ENCODE results near the gene SAGE1.
"Not testable (repeated sequence)": the region's sequence is repeated elsewhere in the genome, so short reads cannot be mapped to it uniquely, and the experiment has no call there.

The SAGE1 gene

GRCh38 chrX:135893294-135893817, at the start of gene SAGE1, which contains the start of gene CT45A10:
Gene SAGE1 (plus strand): TSS chrX:135893716. CDS start chrX:135896243, 2,527 bp downstream.
Gene CT45A10 (minus strand): TSS chrX:135893444. CDS start chrX:135885344, 8,100 bp downstream.
- H3K27ac ChIP-seq (ENCODE audit: low read depth in 2 of 2, low read length in 2 of 2), result no peak within 1 kb of the TSS
- no peaks in the 10 kb centered on the region for H3K9me3 ChIP-seq (ENCODE audit: control insufficient read depth in 2 of 2, low read length in 2 of 2)
- H3K36me3 ChIP-seq (ENCODE audit: control insufficient read depth in 2 of 2, insufficient read depth in 2 of 2, low read length in 2 of 2), result no peaks in the 10 kb centered on the region
- no peaks in the 10 kb centered on the region for H3K27me3 ChIP-seq (ENCODE audit: control insufficient read depth in 2 of 2, insufficient read depth in 2 of 2, low read length in 2 of 2)
- no peak within 1 kb of the TSS for H3K4me3 ChIP-seq (ENCODE audit: low read length in 2 of 2)
- H3K4me1 ChIP-seq (ENCODE audit: control insufficient read depth in 2 of 2, insufficient read depth in 2 of 2, low read length in 2 of 2), result no peaks in the 10 kb centered on the region
- no peak within 1 kb of the TSS for H3K9ac ChIP-seq (ENCODE audit: low read depth in 1 of 2, low read length in 2 of 2)

- H3K36me3 ChIP-seq (ENCODE audit: control insufficient read depth in 2 of 2, insufficient read depth in 2 of 2, low read length in 2 of 2); H3K4me3 ChIP-seq (ENCODE audit: low read length in 2 of 2); H3K9ac ChIP-seq (ENCODE audit: low read depth in 1 of 2, low read length in 2 of 2); H3K27ac ChIP-seq (ENCODE audit: low read depth in 2 of 2, low read length in 2 of 2); H3K27me3 ChIP-seq (ENCODE audit: control insufficient read depth in 2 of 2, insufficient read depth in 2 of 2, low read length in 2 of 2); H3K4me1 ChIP-seq (ENCODE audit: control insufficient read depth in 2 of 2, insufficient read depth in 2 of 2, low read length in 2 of 2); H3K9me3 ChIP-seq (ENCODE audit: control insufficient read depth in 2 of 2, low read length in 2 of 2): not testable (repeated sequence)
Observed at GRCh38 chrX:135854438-135854837, 39.1 kb upstream of the SAGE1 start, which contains the start of gene CT45A8. Gene CT45A8 (minus strand): TSS chrX:135854538. CDS start chrX:135850783, 3,755 bp downstream.

- not testable (repeated sequence) for H3K36me3 ChIP-seq (ENCODE audit: control insufficient read depth in 2 of 2, insufficient read depth in 2 of 2, low read length in 2 of 2); H3K4me1 ChIP-seq (ENCODE audit: control insufficient read depth in 2 of 2, insufficient read depth in 2 of 2, low read length in 2 of 2); H3K27me3 ChIP-seq (ENCODE audit: control insufficient read depth in 2 of 2, insufficient read depth in 2 of 2, low read length in 2 of 2); H3K9ac ChIP-seq (ENCODE audit: low read depth in 1 of 2, low read length in 2 of 2); H3K27ac ChIP-seq (ENCODE audit: low read depth in 2 of 2, low read length in 2 of 2); H3K4me3 ChIP-seq (ENCODE audit: low read length in 2 of 2); H3K9me3 ChIP-seq (ENCODE audit: control insufficient read depth in 2 of 2, low read length in 2 of 2)
Observed at GRCh38 chrX:135871712-135872111, 21.8 kb upstream of the SAGE1 start, which contains the start of gene CT45A9. Gene CT45A9 (minus strand): TSS chrX:135871812. CDS start chrX:135868061, 3,751 bp downstream.

- H3K27ac ChIP-seq (ENCODE audit: low read depth in 2 of 2, low read length in 2 of 2); H3K9ac ChIP-seq (ENCODE audit: low read depth in 1 of 2, low read length in 2 of 2); H3K36me3 ChIP-seq (ENCODE audit: control insufficient read depth in 2 of 2, insufficient read depth in 2 of 2, low read length in 2 of 2); H3K4me3 ChIP-seq (ENCODE audit: low read length in 2 of 2); H3K4me1 ChIP-seq (ENCODE audit: control insufficient read depth in 2 of 2, insufficient read depth in 2 of 2, low read length in 2 of 2); H3K27me3 ChIP-seq (ENCODE audit: control insufficient read depth in 2 of 2, insufficient read depth in 2 of 2, low read length in 2 of 2); H3K9me3 ChIP-seq (ENCODE audit: control insufficient read depth in 2 of 2, low read length in 2 of 2): not testable (repeated sequence)
Observed at GRCh38 chrX:135882741-135883140, 10.8 kb upstream of the SAGE1 start.

GRCh38 chrX:135888230-135888629, 5.3 kb upstream of the SAGE1 start:
- H3K9ac ChIP-seq (ENCODE audit: low read depth in 1 of 2, low read length in 2 of 2); H3K27me3 ChIP-seq (ENCODE audit: control insufficient read depth in 2 of 2, insufficient read depth in 2 of 2, low read length in 2 of 2); H3K9me3 ChIP-seq (ENCODE audit: control insufficient read depth in 2 of 2, low read length in 2 of 2); H3K4me1 ChIP-seq (ENCODE audit: control insufficient read depth in 2 of 2, insufficient read depth in 2 of 2, low read length in 2 of 2); H3K36me3 ChIP-seq (ENCODE audit: control insufficient read depth in 2 of 2, insufficient read depth in 2 of 2, low read length in 2 of 2); H3K4me3 ChIP-seq (ENCODE audit: low read length in 2 of 2); H3K27ac ChIP-seq (ENCODE audit: low read depth in 2 of 2, low read length in 2 of 2): not testable (repeated sequence)

- H3K9me3 ChIP-seq (ENCODE audit: control insufficient read depth in 2 of 2, low read length in 2 of 2); H3K4me1 ChIP-seq (ENCODE audit: control insufficient read depth in 2 of 2, insufficient read depth in 2 of 2, low read length in 2 of 2); H3K36me3 ChIP-seq (ENCODE audit: control insufficient read depth in 2 of 2, insufficient read depth in 2 of 2, low read length in 2 of 2); H3K9ac ChIP-seq (ENCODE audit: low read depth in 1 of 2, low read length in 2 of 2); H3K27me3 ChIP-seq (ENCODE audit: control insufficient read depth in 2 of 2, insufficient read depth in 2 of 2, low read length in 2 of 2); H3K4me3 ChIP-seq (ENCODE audit: low read length in 2 of 2); H3K27ac ChIP-seq (ENCODE audit: low read depth in 2 of 2, low read length in 2 of 2): not testable (repeated sequence)
Observed at GRCh38 chrX:135888976-135889375, 4.5 kb upstream of the SAGE1 start.

GRCh38 chrX:135890087-135890585, 3.4 kb upstream of the SAGE1 start:
- Histone ChIP-seq H3K9ac (ENCODE audit: low read depth in 1 of 2, low read length in 2 of 2) (no peak overlapping the region), H3K4me1 (ENCODE audit: control insufficient read depth in 2 of 2, insufficient read depth in 2 of 2, low read length in 2 of 2) (no peaks in the 10 kb centered on the region), H3K9me3 (ENCODE audit: control insufficient read depth in 2 of 2, low read length in 2 of 2) (no peaks in the 10 kb centered on the region), H3K4me3 (ENCODE audit: low read length in 2 of 2) (no peak overlapping the region), H3K36me3 (ENCODE audit: control insufficient read depth in 2 of 2, insufficient read depth in 2 of 2, low read length in 2 of 2) (no peaks in the 10 kb centered on the region), H3K27me3 (ENCODE audit: control insufficient read depth in 2 of 2, insufficient read depth in 2 of 2, low read length in 2 of 2) (no peaks in the 10 kb centered on the region), H3K27ac (ENCODE audit: low read depth in 2 of 2, low read length in 2 of 2) (no peak overlapping the region)

- Histone ChIP-seq H3K36me3 (ENCODE audit: control insufficient read depth in 2 of 2, insufficient read depth in 2 of 2, low read length in 2 of 2) (no peaks in the 10 kb centered on the region), H3K9ac (ENCODE audit: low read depth in 1 of 2, low read length in 2 of 2) (no peak overlapping the region), H3K4me1 (ENCODE audit: control insufficient read depth in 2 of 2, insufficient read depth in 2 of 2, low read length in 2 of 2) (no peaks in the 10 kb centered on the region), H3K27me3 (ENCODE audit: control insufficient read depth in 2 of 2, insufficient read depth in 2 of 2, low read length in 2 of 2) (no peaks in the 10 kb centered on the region), H3K27ac (ENCODE audit: low read depth in 2 of 2, low read length in 2 of 2) (no peak overlapping the region), H3K4me3 (ENCODE audit: low read length in 2 of 2) (no peak overlapping the region), H3K9me3 (ENCODE audit: control insufficient read depth in 2 of 2, low read length in 2 of 2) (no peaks in the 10 kb centered on the region)
Observed at GRCh38 chrX:135892781-135893180, 735 bp upstream of the SAGE1 start.

GRCh38 chrX:135910251-135910650, 16.7 kb downstream of the SAGE1 start:
- Histone ChIP-seq H3K27ac (ENCODE audit: low read depth in 2 of 2, low read length in 2 of 2) (no peak overlapping the region), H3K4me3 (ENCODE audit: low read length in 2 of 2) (no peak overlapping the region), H3K4me1 (ENCODE audit: control insufficient read depth in 2 of 2, insufficient read depth in 2 of 2, low read length in 2 of 2) (no peaks in the 10 kb centered on the region), H3K27me3 (ENCODE audit: control insufficient read depth in 2 of 2, insufficient read depth in 2 of 2, low read length in 2 of 2) (no peaks in the 10 kb centered on the region), H3K9me3 (ENCODE audit: control insufficient read depth in 2 of 2, low read length in 2 of 2) (no peaks in the 10 kb centered on the region), H3K36me3 (ENCODE audit: control insufficient read depth in 2 of 2, insufficient read depth in 2 of 2, low read length in 2 of 2) (no peaks in the 10 kb centered on the region), H3K9ac (ENCODE audit: low read depth in 1 of 2, low read length in 2 of 2) (no peak overlapping the region)

GRCh38 chrX:135914404-135914803, 20.9 kb downstream of the SAGE1 start:
- no peaks in the 10 kb centered on the region for H3K9me3 ChIP-seq (ENCODE audit: control insufficient read depth in 2 of 2, low read length in 2 of 2)
- H3K27me3 ChIP-seq (ENCODE audit: control insufficient read depth in 2 of 2, insufficient read depth in 2 of 2, low read length in 2 of 2), result no peaks in the 10 kb centered on the region
- H3K4me3 ChIP-seq (ENCODE audit: low read length in 2 of 2), result no peak overlapping the region
- no peak overlapping the region for H3K27ac ChIP-seq (ENCODE audit: low read depth in 2 of 2, low read length in 2 of 2)
- H3K36me3 ChIP-seq (ENCODE audit: control insufficient read depth in 2 of 2, insufficient read depth in 2 of 2, low read length in 2 of 2), result no peaks in the 10 kb centered on the region
- no peaks in the 10 kb centered on the region for H3K4me1 ChIP-seq (ENCODE audit: control insufficient read depth in 2 of 2, insufficient read depth in 2 of 2, low read length in 2 of 2)
- no peak overlapping the region for H3K9ac ChIP-seq (ENCODE audit: low read depth in 1 of 2, low read length in 2 of 2)

Measured in mucosa of rectum (tissue), 2 donors.